Measurements from ENCODE around the gene RFX4. TPM values are rescaled to one million over a fixed set of nuclear protein-coding genes. Genes with fewer than 3 reads are reported as not detected.

The RFX4 gene
- total and polyA plus RNA-seq, 2 of the 13 experiments (the other 11 are each of a cell fraction or from before 2014, with no cell fraction given) = not detected

GRCh38 chr12:106757623-106758348, 175.0 kb downstream of the RFX4 start (continued):
- TF ChIP-seq ARID5B (CRISPR knock-in tag; IDR thresholded peaks at IDR 0.05) = 0 out of 2 replicates have a peak, but pooled peaks have one; percentile 10
- TF ChIP-seq ZNF7 (CRISPR knock-in tag; IDR thresholded peaks at IDR 0.05) = peak; percentile 96
- TF ChIP-seq, protein P1, sequence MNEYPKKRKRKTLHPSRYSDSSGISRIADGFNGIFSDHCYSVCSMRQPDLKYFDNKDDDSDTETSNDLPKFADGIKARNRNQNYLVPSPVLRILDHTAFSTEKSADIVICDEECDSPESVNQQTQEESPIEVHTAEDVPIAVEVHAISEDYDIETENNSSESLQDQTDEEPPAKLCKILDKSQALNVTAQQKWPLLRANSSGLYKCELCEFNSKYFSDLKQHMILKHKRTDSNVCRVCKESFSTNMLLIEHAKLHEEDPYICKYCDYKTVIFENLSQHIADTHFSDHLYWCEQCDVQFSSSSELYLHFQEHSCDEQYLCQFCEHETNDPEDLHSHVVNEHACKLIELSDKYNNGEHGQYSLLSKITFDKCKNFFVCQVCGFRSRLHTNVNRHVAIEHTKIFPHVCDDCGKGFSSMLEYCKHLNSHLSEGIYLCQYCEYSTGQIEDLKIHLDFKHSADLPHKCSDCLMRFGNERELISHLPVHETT (CRISPR knock-in tag; conservative IDR thresholded peaks at IDR 0.05) = no peak
- TF ChIP-seq ZNF121 (CRISPR knock-in tag; IDR thresholded peaks at IDR 0.05) = 0 out of 2 replicates have a peak, but pooled peaks have one; percentile 22
- TF ChIP-seq NKX3-1 (CRISPR knock-in tag; IDR thresholded peaks at IDR 0.05) = no peak
- TF ChIP-seq, protein P2, sequence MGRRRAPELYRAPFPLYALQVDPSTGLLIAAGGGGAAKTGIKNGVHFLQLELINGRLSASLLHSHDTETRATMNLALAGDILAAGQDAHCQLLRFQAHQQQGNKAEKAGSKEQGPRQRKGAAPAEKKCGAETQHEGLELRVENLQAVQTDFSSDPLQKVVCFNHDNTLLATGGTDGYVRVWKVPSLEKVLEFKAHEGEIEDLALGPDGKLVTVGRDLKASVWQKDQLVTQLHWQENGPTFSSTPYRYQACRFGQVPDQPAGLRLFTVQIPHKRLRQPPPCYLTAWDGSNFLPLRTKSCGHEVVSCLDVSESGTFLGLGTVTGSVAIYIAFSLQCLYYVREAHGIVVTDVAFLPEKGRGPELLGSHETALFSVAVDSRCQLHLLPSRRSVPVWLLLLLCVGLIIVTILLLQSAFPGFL (CRISPR knock-in tag; IDR thresholded peaks at IDR 0.05) = no peak
- TF ChIP-seq ZFP36 (IDR thresholded peaks at IDR 0.05; ENCODE audit: borderline replicate concordance, low read depth, low read length, partially characterized antibody) = peak; percentile 45
- no peak for TF ChIP-seq ZNF367 (CRISPR knock-in tag; IDR thresholded peaks at IDR 0.05; ENCODE audit: borderline replicate concordance)
- peak; percentile 25 for TF ChIP-seq XRCC5 (optimal IDR thresholded peaks at IDR 0.05; ENCODE audit: low read length)
- peak; percentile 34; the same call in 1 of the 2 replicates for TF ChIP-seq THAP11 (CRISPR knock-in tag; IDR thresholded peaks at IDR 0.05)
- 0 out of 2 replicates have a peak, but pooled peaks have one; percentile 26 for TF ChIP-seq ZNF788 (CRISPR knock-in tag; IDR thresholded peaks at IDR 0.05; ENCODE audit: borderline replicate concordance)
- no peak for TF ChIP-seq KLF13 (CRISPR knock-in tag; IDR thresholded peaks at IDR 0.05)
- no peak for TF ChIP-seq REXO4 (CRISPR knock-in tag; IDR thresholded peaks at IDR 0.05; ENCODE audit: borderline replicate concordance)
